GM12878 (cell line): ENCODE measurements around the gene ISLR2. TPM values are rescaled to one million over a fixed set of nuclear protein-coding genes. Genes with fewer than 3 reads are reported as not detected.

Experiments used
- ATAC-seq: fragments of 200-7000 bp; cut with Tn5 transposase; 3 replicates; pipeline ENCODE4 v1.9.1; 2020; ENCODE audit warnings: mild to moderate bottlenecking, moderate library complexity
- BruUV-seq: library from RNA; stranded (reverse); fragments of 400-500 nt; replicated peaks from 2 replicates; lab custom pipeline; 2021; lab: Mats Ljungman, UMichigan
- CTCF ChIA-PET: fragments of 300-600 bp; sonication (Branson Sonifier 250); formaldehyde crosslinking; extraction: SDS; loops from one replicate; lab custom pipeline; 2021; ENCODE audit warnings: inconsistent platforms; lab: Yijun Ruan, JAX
- POLR2A ChIA-PET: fragments of 350-600 bp; formaldehyde crosslinking; extraction: SDS; loops from one replicate; lab custom pipeline; 2021; ENCODE audit warnings: inconsistent platforms; lab: Charles Lee
- RAD21 ChIA-PET: fragments of 300-600 bp; sonication (Branson Sonifier 250); formaldehyde crosslinking; loops from one replicate; lab custom pipeline; 2023; ENCODE audit warnings: antibody characterized with exemption; ENCODE audit not compliant: unreplicated experiment; lab: Charles Lee
- SMC1A ChIA-PET: fragments of 300-600 bp; sonication (Branson Sonifier 250); formaldehyde crosslinking; loops from one replicate; lab custom pipeline; 2023; ENCODE audit not compliant: unreplicated experiment, uncharacterized antibody; lab: Charles Lee
- DNase-seq: peaks from one replicate; pipeline ENCODE4 v3.0.0-alpha.2; 2011; ENCODE audit warnings: low read depth, low spot score
- FAIRE-seq: peaks from 3 replicates; lab custom pipeline; 2011; peaks lifted over from hg19 to GRCh38; lab: Jason Lieb, UNC
- H2AFZ ChIP-seq: 2 replicates; pipeline ENCODE4 v1.6.0; 2011; ENCODE audit warnings: low read depth, low read length, control low read depth; ENCODE audit not compliant: control insufficient read depth
- H3K27ac ChIP-seq: 2 replicates; pipeline ENCODE4 v1.5.1; 2011; ENCODE audit warnings: control low read depth; ENCODE audit not compliant: control insufficient read depth, insufficient read depth
- H3K27me3 ChIP-seq, 2 experiments: replicated peaks in 1 of 2; 2 replicates each; pipeline versions ENCODE4 v1.6.0 to v1.6.1; 2011; ENCODE audit warnings: low read length in 1 of 2; ENCODE audit not compliant: control insufficient read depth in 2 of 2, insufficient read depth in 2 of 2
- H3K36me3 ChIP-seq, 2 experiments: 2 replicates each; pipeline ENCODE4 v1.5.1; 2011; ENCODE audit warnings: low read length in 1 of 2; ENCODE audit not compliant: control insufficient read depth in 2 of 2, insufficient read depth in 2 of 2
- H3K4me1 ChIP-seq: 2 replicates; pipeline ENCODE4 v1.6.1; 2011; ENCODE audit warnings: mild to moderate bottlenecking, low read length, moderate library complexity, mixed read lengths; ENCODE audit not compliant: control insufficient read depth, insufficient read depth
- H3K4me2 ChIP-seq: 2 replicates; pipeline ENCODE4 v1.6.0; 2011; ENCODE audit warnings: control low read depth; ENCODE audit not compliant: control insufficient read depth, insufficient read depth
- H3K4me3 ChIP-seq: fragments of 200-600 bp; sonication (generic); 2 replicates; pipeline ENCODE4 v1.5.1; 2016
- H3K79me2 ChIP-seq: 2 replicates; pipeline ENCODE4 v1.6.0; 2011; ENCODE audit warnings: low read length; ENCODE audit not compliant: control insufficient read depth, insufficient read depth
- H3K9ac ChIP-seq: 2 replicates; pipeline ENCODE4 v1.8.0; 2011; ENCODE audit warnings: low read length, control low read depth, mixed read lengths; ENCODE audit not compliant: control insufficient read depth, insufficient read depth
- H3K9me3 ChIP-seq: replicated peaks from 3 replicates; pipeline ENCODE4 v1.5.1; 2011; ENCODE audit warnings: mild to moderate bottlenecking, low read length; ENCODE audit not compliant: control insufficient read depth, insufficient read depth
- H4K20me1 ChIP-seq: 2 replicates; pipeline ENCODE4 v1.6.0; 2011; ENCODE audit not compliant: control insufficient read depth, insufficient read depth
- CBX5 ChIP-seq: sonication (generic); IDR thresholded peaks from 2 replicates; pipeline ENCODE4 v1.6.1; 2016; ENCODE audit warnings: low read depth, moderate library complexity, mild to moderate bottlenecking, inconsistent platforms
- CREM ChIP-seq: IDR thresholded peaks from 2 replicates; pipeline ENCODE4 v1.6.1; 2014; ENCODE audit warnings: antibody characterized with exemption, low read depth
- RAD21 ChIP-seq: IDR thresholded peaks from 2 replicates; pipeline ENCODE4 v1.6.1; 2011; ENCODE audit warnings: mild to moderate bottlenecking, low read depth, low read length, moderate library complexity; ENCODE audit not compliant: insufficient read depth
- WGBS: methylation state at CpG from one replicate; pipeline ENCODE4 v1.1.6; 2016; ENCODE audit warnings: low lambda C conversion rate; ENCODE audit not compliant: insufficient replicate concordance, insufficient coverage; ENCODE audit errors: missing lambda C conversion rate; 5-methylcytosine and 5-hydroxymethylcytosine counted together
- in situ Hi-C: fragments of 300-500 bp; cut with MboI; formaldehyde crosslinking; loops from 9 replicates; pipeline ENCODE4 v1.14.3; 2018; ENCODE audit warnings: mixed read lengths
- intact Hi-C: fragments of 100-400 bp; cut with micrococcal nuclease; formaldehyde crosslinking; loops from one replicate; pipeline ENCODE4 v1.14.2; 2022; ENCODE audit not compliant: unreplicated experiment
- polyA plus RNA-seq, 11 experiments: library from polyadenylated mRNA; depleted of rRNA in 4 of 11; unstranded in 6 of 11; stranded (reverse) in 5 of 11; fragments of >200 nt; fragmentation: Nextera tagmentation in 4 of 11; fragmentation: Illumina TruSeq in 1 of 11; extraction: Ambion mirVana in 4 of 11; extraction: Trizol in 1 of 11; gene quantifications; 1 replicate in 1 of 11; 2 replicates in 10 of 11; pipeline versions ENCODE4 v1.2.1 to v1.2.3, GENCODE V29; 2011 to 2016; ENCODE audit warnings: inconsistent platforms in 2 of 11, missing spikeins in 2 of 11, low read depth in 1 of 11
- total RNA-seq, 4 experiments: library from RNA; depleted of rRNA in 3 of 4; stranded (reverse); fragments of >200 nt in 3 of 4; fragmentation: Illumina TruSeq in 1 of 4; extraction: Trizol in 1 of 4; gene quantifications; 2 replicates each; pipeline versions ENCODE4 v1.2.1 to v1.2.3, GENCODE V29; 2013 to 2021

The ISLR2 gene
- total and polyA plus RNA-seq, 10 of the 15 experiments (the other 5 are each of a cell fraction or from before 2014, with no cell fraction given) = 0.04 to 0.21 (median 0.07) TPM; not detected in 4

- no peak for TF ChIP-seq CBX5
- TF ChIP-seq, all 136 proteins: peak for 0
- DNase-seq = no peak
- no peaks in the 10 kb centered on the region for H3K27me3 ChIP-seq
- H3K79me2 ChIP-seq = no peaks in the 10 kb centered on the region
- no peak overlapping the region for H3K9ac ChIP-seq
- H4K20me1 ChIP-seq = no peaks in the 10 kb centered on the region
- no peak for FAIRE-seq
- no peak overlapping the region for H3K4me3 ChIP-seq
- H3K4me1 ChIP-seq = peaks cover 19% of the 10 kb centered on the region
- no TSS peak for BruUV-seq
- in situ Hi-C loops = no loop called here
- intact Hi-C loops = no loop called here
- no peak overlapping the region for H2AFZ ChIP-seq
- ChIA-PET POLR2A (no interaction called here), SMC1A (no interaction called here), CTCF (no interaction called here), RAD21 (no interaction called here)
- H3K27ac ChIP-seq = no peak overlapping the region
- H3K36me3 ChIP-seq = no peaks in the 10 kb centered on the region
- no peaks in the 10 kb centered on the region for H3K9me3 ChIP-seq
- no peak overlapping the region for H3K4me2 ChIP-seq
- WGBS = 71% methylated on average over 45 of the region's 45 CpGs
- no peak for ATAC-seq
Measured at GRCh38 chr15:74175271-74176191, 45.1 kb downstream of the ISLR2 start.

DNA sequence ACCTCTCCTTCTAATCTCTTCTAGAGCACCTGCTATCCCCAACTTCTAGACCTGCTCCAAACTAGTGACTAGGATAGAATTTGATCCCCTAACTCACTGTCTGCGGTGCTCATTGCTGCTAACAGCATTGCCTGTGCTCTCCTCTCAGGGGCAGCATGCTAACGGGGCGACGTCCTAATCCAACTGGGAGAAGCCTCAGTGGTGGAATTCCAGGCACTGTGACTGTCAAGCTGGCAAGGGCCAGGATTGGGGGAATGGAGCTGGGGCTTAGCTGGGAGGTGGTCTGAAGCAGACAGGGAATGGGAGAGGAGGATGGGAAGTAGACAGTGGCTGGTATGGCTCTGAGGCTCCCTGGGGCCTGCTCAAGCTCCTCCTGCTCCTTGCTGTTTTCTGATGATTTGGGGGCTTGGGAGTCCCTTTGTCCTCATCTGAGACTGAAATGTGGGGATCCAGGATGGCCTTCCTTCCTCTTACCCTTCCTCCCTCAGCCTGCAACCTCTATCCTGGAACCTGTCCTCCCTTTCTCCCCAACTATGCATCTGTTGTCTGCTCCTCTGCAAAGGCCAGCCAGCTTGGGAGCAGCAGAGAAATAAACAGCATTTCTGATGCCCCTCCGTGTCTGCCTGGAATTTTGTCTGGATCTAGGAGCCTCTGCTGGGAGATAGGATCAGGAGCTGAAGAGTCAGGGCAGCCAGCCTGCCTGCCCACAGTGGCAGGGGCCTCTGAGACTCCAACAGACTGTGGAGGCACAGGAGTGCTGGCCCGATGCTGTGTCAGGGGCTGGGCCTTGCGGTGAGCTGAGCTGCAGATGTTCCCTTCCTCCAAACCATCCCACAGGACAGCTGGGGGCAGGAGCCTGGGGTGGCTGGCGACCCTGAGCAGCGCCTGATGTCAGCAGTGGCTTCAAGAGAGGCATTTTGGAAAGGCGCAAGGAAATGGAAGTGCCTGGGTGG, 46.2 kb downstream of the ISLR2 start:
- Histone ChIP-seq H2AFZ (no peak overlapping the region), H3K9me3 (no peaks in the 10 kb centered on the region), H3K27me3 (no peaks in the 10 kb centered on the region), H3K9ac (no peak overlapping the region), H3K79me2 (no peaks in the 10 kb centered on the region), H3K4me3 (no peak overlapping the region), H4K20me1 (no peaks in the 10 kb centered on the region)
- ChIA-PET CTCF (no interaction called here), SMC1A (no interaction called here), RAD21 (no interaction called here), POLR2A (no interaction called here)
- no TSS peak for BruUV-seq
- intact Hi-C loops (no loop called here), in situ Hi-C loops (no loop called here)
- FAIRE-seq = no peak
- no peak for ATAC-seq
- TF ChIP-seq RAD21 = no peak
- no peak for TF ChIP-seq CREM
- TF ChIP-seq, all 136 proteins: peak for 0
- WGBS = 38% methylated on average over 10 of the region's 10 CpGs
- no peaks in the 10 kb centered on the region for H3K36me3 ChIP-seq
- no peak for DNase-seq
- H3K4me1 ChIP-seq = peaks cover 20% of the 10 kb centered on the region
- no peak overlapping the region for H3K4me2 ChIP-seq
- no peak overlapping the region for H3K27ac ChIP-seq
